CD4-positive, alpha-beta T cell treated with Interferon gamma for 1 hour (primary cell): ENCODE measurements around the gene TMEM132C.
"Not testable (repeated sequence)": the region's sequence is repeated elsewhere in the genome, so short reads cannot be mapped to it uniquely, and the experiment has no call there.

Source experiments
- DNase-seq: peaks from one replicate; pipeline ENCODE4 v3.0.0-alpha.2; 2020

Gene TMEM132C

GRCh38 chr12:128267131-128267622 is at the start of gene TMEM132C:
TMEM132C (plus strand) TSS chr12:128267170; CDS start chr12:128267403, 233 bp downstream.
- DNase-seq: no peak

- no peak for DNase-seq
Measured at GRCh38 chr12:128224226-128224625, 42.7 kb upstream of the TMEM132C start.

GRCh38 chr12:128228581-128228980 is 38.4 kb upstream of the TMEM132C start:
- no peak for DNase-seq

- no peak for DNase-seq
Measured at GRCh38 chr12:128235635-128236417, 31.1 kb upstream of the TMEM132C start.

- DNase-seq: no peak
Measured at GRCh38 chr12:128236525-128236924, 30.4 kb upstream of the TMEM132C start.

GRCh38 chr12:128240745-128241144 is 26.2 kb upstream of the TMEM132C start:
- DNase-seq: no peak

GRCh38 chr12:128245121-128245520 is 21.8 kb upstream of the TMEM132C start:
- DNase-seq: no peak

GRCh38 chr12:128245905-128246304 is 21.1 kb upstream of the TMEM132C start:
- no peak for DNase-seq

GRCh38 chr12:128250096-128250495 is 16.9 kb upstream of the TMEM132C start:
- DNase-seq: no peak

GRCh38 chr12:128253829-128254228 is 13.1 kb upstream of the TMEM132C start:
- not testable (repeated sequence) for DNase-seq

- no peak for DNase-seq
Measured at GRCh38 chr12:128258866-128259555, 8.0 kb upstream of the TMEM132C start.

GRCh38 chr12:128259556-128260070 is 7.4 kb upstream of the TMEM132C start:
- no peak for DNase-seq

GRCh38 chr12:128261757-128262156 is 5.2 kb upstream of the TMEM132C start:
- DNase-seq: no peak

GRCh38 chr12:128265566-128265965 is 1.4 kb upstream of the TMEM132C start:
- DNase-seq: no peak

- DNase-seq: no peak
Measured at GRCh38 chr12:128266086-128266485, 884 bp upstream of the TMEM132C start.

- DNase-seq: no peak
Measured at GRCh38 chr12:128266541-128267130, 334 bp upstream of the TMEM132C start.

GRCh38 chr12:128267651-128268378 is 845 bp downstream of the TMEM132C start:
- DNase-seq: no peak

GRCh38 chr12:128268379-128268995 is 1.5 kb downstream of the TMEM132C start:
- no peak for DNase-seq

GRCh38 chr12:128269181-128269591 is 2.2 kb downstream of the TMEM132C start:
- no peak for DNase-seq

GRCh38 chr12:128276471-128276870 is 9.5 kb downstream of the TMEM132C start:
- no peak for DNase-seq

- no peak for DNase-seq
Measured at GRCh38 chr12:128286970-128287369, 20.0 kb downstream of the TMEM132C start.

- no peak for DNase-seq
Measured at GRCh38 chr12:128288357-128288756, 21.4 kb downstream of the TMEM132C start.
